Neuron (in vitro differentiated cells): Measurements from ENCODE around the gene NLRP10.

Source experiments
- H2AFZ ChIP-seq: one replicate; pipeline ENCODE4 v1.6.1; 2013; ENCODE audit warnings: low read depth, mild to moderate bottlenecking, inconsistent platforms, low read length, moderate library complexity
- H3K27me3 ChIP-seq: one replicate; pipeline ENCODE4 v1.6.1; 2013; ENCODE audit warnings: low read length; ENCODE audit not compliant: insufficient read depth
- H3K36me3 ChIP-seq: one replicate; pipeline ENCODE4 v1.6.1; 2013; ENCODE audit warnings: low read length; ENCODE audit not compliant: insufficient read depth
- H3K4me1 ChIP-seq: one replicate; pipeline ENCODE4 v1.6.1; 2013; ENCODE audit warnings: low read length; ENCODE audit not compliant: insufficient read depth
- H3K4me3 ChIP-seq: 2 replicates; pipeline ENCODE4 v1.5.1; 2013; ENCODE audit warnings: mild to moderate bottlenecking, low read length, moderate library complexity
- H3K9me3 ChIP-seq: one replicate; pipeline ENCODE4 v1.6.1; 2013; ENCODE audit warnings: low read length

Gene NLRP10

GRCh38 chr11:7965386-7965785 is at the start of gene NLRP10:
TSS of gene NLRP10 (minus strand) at chr11:7965447. CDS start at chr11:7963495, 1,952 bp downstream.
- no peaks in the 10 kb centered on the region for H3K4me1 ChIP-seq
- peaks cover 13% of the 10 kb centered on the region for H3K27me3 ChIP-seq
- no peak within 1 kb of the TSS for H2AFZ ChIP-seq
- H3K9me3 ChIP-seq, result no peaks in the 10 kb centered on the region
- H3K4me3 ChIP-seq, result no peak within 1 kb of the TSS
- no peaks in the 10 kb centered on the region for H3K36me3 ChIP-seq

GRCh38 chr11:8013833-8014232 is 48.6 kb upstream of the NLRP10 start:
- Histone ChIP-seq H3K9me3 (no peaks in the 10 kb centered on the region), H2AFZ (no peak overlapping the region), H3K27me3 (peaks cover 24% of the 10 kb centered on the region), H3K36me3 (no peaks in the 10 kb centered on the region), H3K4me1 (peaks cover 13% of the 10 kb centered on the region), H3K4me3 (no peak overlapping the region)

GRCh38 chr11:8011981-8012444 is 46.8 kb upstream of the NLRP10 start:
- peaks cover 21% of the 10 kb centered on the region for H3K27me3 ChIP-seq
- H3K4me3 ChIP-seq, result no peak overlapping the region
- H2AFZ ChIP-seq, result no peak overlapping the region
- H3K4me1 ChIP-seq, result peaks cover 7% of the 10 kb centered on the region
- no peaks in the 10 kb centered on the region for H3K36me3 ChIP-seq
- no peaks in the 10 kb centered on the region for H3K9me3 ChIP-seq

GRCh38 chr11:8011371-8011770 is 46.1 kb upstream of the NLRP10 start:
- peaks cover 19% of the 10 kb centered on the region for H3K27me3 ChIP-seq
- no peak overlapping the region for H3K4me3 ChIP-seq
- H2AFZ ChIP-seq, result no peak overlapping the region
- no peaks in the 10 kb centered on the region for H3K9me3 ChIP-seq
- H3K4me1 ChIP-seq, result peaks cover 2% of the 10 kb centered on the region
- H3K36me3 ChIP-seq, result no peaks in the 10 kb centered on the region

GRCh38 chr11:8009856-8010255 is 44.6 kb upstream of the NLRP10 start:
- no peak overlapping the region for H2AFZ ChIP-seq
- H3K9me3 ChIP-seq, result no peaks in the 10 kb centered on the region

GRCh38 chr11:8008212-8008611 is 43.0 kb upstream of the NLRP10 start:
- Histone ChIP-seq H3K4me3 (no peak overlapping the region), H3K27me3 (peaks cover 12% of the 10 kb centered on the region), H2AFZ (no peak overlapping the region), H3K9me3 (no peaks in the 10 kb centered on the region), H3K36me3 (no peaks in the 10 kb centered on the region), H3K4me1 (no peaks in the 10 kb centered on the region)

More at GRCh38 chr11:8009856-8010255, 44.6 kb upstream of the NLRP10 start:
- Histone ChIP-seq H3K4me3 (no peak overlapping the region), H3K36me3 (no peaks in the 10 kb centered on the region), H3K4me1 (no peaks in the 10 kb centered on the region), H3K27me3 (peaks cover 13% of the 10 kb centered on the region)

- Histone ChIP-seq H2AFZ (no peak overlapping the region), H3K36me3 (no peaks in the 10 kb centered on the region), H3K4me1 (no peaks in the 10 kb centered on the region), H3K27me3 (peaks cover 3% of the 10 kb centered on the region), H3K4me3 (no peak overlapping the region), H3K9me3 (no peaks in the 10 kb centered on the region)
Measured at GRCh38 chr11:8006349-8006977, 41.2 kb upstream of the NLRP10 start.

- H3K36me3 ChIP-seq, result no peaks in the 10 kb centered on the region
- no peaks in the 10 kb centered on the region for H3K4me1 ChIP-seq
- H3K27me3 ChIP-seq, result no peaks in the 10 kb centered on the region
- H3K9me3 ChIP-seq, result no peaks in the 10 kb centered on the region
- no peak overlapping the region for H2AFZ ChIP-seq
- no peak overlapping the region for H3K4me3 ChIP-seq
Measured at GRCh38 chr11:8005556-8005955, 40.3 kb upstream of the NLRP10 start.

- no peak overlapping the region for H2AFZ ChIP-seq
- no peaks in the 10 kb centered on the region for H3K9me3 ChIP-seq
- H3K4me1 ChIP-seq, result no peaks in the 10 kb centered on the region
- H3K4me3 ChIP-seq, result no peak overlapping the region
- no peaks in the 10 kb centered on the region for H3K27me3 ChIP-seq
- H3K36me3 ChIP-seq, result peaks cover 4% of the 10 kb centered on the region
Measured at GRCh38 chr11:8004008-8004407, 38.8 kb upstream of the NLRP10 start.

GRCh38 chr11:8003187-8003586 is 37.9 kb upstream of the NLRP10 start:
- no peak overlapping the region for H3K4me3 ChIP-seq
- H3K27me3 ChIP-seq, result no peaks in the 10 kb centered on the region
- peaks cover 12% of the 10 kb centered on the region for H3K36me3 ChIP-seq
- H2AFZ ChIP-seq, result no peak overlapping the region
- H3K9me3 ChIP-seq, result no peaks in the 10 kb centered on the region
- no peaks in the 10 kb centered on the region for H3K4me1 ChIP-seq

- Histone ChIP-seq H2AFZ (no peak overlapping the region), H3K27me3 (no peaks in the 10 kb centered on the region), H3K4me1 (no peaks in the 10 kb centered on the region), H3K4me3 (no peak overlapping the region), H3K9me3 (no peaks in the 10 kb centered on the region), H3K36me3 (peaks cover 17% of the 10 kb centered on the region)
Measured at GRCh38 chr11:8002676-8003075, 37.4 kb upstream of the NLRP10 start.

GRCh38 chr11:8000390-8000789 is 35.1 kb upstream of the NLRP10 start:
- Histone ChIP-seq H3K36me3 (peaks cover 39% of the 10 kb centered on the region), H3K9me3 (no peaks in the 10 kb centered on the region), H3K4me3 (no peak overlapping the region), H3K27me3 (no peaks in the 10 kb centered on the region), H2AFZ (no peak overlapping the region), H3K4me1 (no peaks in the 10 kb centered on the region)

GRCh38 chr11:7999795-8000194 is 34.5 kb upstream of the NLRP10 start:
- no peaks in the 10 kb centered on the region for H3K9me3 ChIP-seq
- H3K36me3 ChIP-seq, result peaks cover 45% of the 10 kb centered on the region
- no peak overlapping the region for H3K4me3 ChIP-seq
- no peak overlapping the region for H2AFZ ChIP-seq
- H3K4me1 ChIP-seq, result no peaks in the 10 kb centered on the region
- no peaks in the 10 kb centered on the region for H3K27me3 ChIP-seq
